ENCODE data around the gene PGAM5. TPM values are rescaled to one million over a fixed set of nuclear protein-coding genes. Genes with fewer than 3 reads are reported as not detected.

PGAM5 gene
- total RNA-seq, 1 donor from 2014 or later = 29.1 TPM

DNA sequence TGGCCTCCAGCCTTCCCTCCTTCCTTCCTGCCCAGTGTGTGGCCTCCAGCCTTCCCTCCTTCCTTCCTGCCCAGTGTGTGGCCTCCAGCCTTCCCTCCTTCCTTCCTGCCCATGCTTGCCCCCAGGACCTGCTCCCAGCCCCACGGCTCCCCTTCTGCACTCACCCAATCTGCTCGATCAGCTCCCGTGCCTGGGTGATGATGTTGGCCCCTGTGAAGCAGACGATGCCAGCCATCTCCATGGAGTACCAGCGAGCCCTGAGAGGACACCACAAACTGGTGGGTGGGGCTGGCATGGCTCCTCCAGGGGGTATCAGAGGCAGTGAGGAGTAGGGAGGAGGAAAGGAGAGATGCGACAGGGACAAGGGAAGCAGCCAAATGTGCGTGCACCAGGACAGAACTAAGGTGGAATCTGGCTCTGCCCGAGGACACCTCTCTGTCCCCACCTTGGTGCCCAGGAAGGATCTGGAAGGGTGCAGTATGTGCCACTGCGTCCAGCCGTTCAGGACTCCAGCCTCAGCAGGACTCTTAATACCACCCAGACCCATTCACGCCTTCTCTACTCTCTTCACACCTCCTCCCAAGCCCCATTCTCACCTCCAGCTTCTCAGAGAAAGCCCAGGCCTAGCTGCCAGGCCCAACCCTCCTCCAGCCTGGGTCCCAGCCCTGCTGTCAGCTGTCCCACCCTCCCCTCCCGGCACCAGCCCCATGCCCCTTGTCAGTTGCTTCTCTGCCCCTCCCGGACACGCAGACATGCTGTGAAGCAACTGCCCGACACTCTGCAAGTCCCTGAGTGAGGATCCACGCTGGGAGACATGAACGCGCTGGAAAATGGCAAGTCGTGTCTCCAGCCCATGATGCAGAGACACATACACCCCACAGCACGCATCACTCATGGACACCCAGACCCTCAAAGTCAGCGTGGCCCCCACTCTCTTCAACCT is 46.2 kb upstream of the PGAM5 start:
- Mint-ChIP-seq H3K9me3 (ENCODE audit: unreplicated experiment) (no peaks in the 10 kb centered on the region), H3K4me3 (ENCODE audit: unreplicated experiment) (no peak overlapping the region), H3K27ac (ENCODE audit: unreplicated experiment) (no peak overlapping the region), H3K4me1 (ENCODE audit: low read depth, unreplicated experiment) (no peaks in the 10 kb centered on the region), H3K36me3 (ENCODE audit: unreplicated experiment) (peaks cover 4% of the 10 kb centered on the region), H3K27me3 (ENCODE audit: unreplicated experiment) (peaks cover 5% of the 10 kb centered on the region)
- no peak for DNase-seq
- TF ChIP-seq, protein P1, sequence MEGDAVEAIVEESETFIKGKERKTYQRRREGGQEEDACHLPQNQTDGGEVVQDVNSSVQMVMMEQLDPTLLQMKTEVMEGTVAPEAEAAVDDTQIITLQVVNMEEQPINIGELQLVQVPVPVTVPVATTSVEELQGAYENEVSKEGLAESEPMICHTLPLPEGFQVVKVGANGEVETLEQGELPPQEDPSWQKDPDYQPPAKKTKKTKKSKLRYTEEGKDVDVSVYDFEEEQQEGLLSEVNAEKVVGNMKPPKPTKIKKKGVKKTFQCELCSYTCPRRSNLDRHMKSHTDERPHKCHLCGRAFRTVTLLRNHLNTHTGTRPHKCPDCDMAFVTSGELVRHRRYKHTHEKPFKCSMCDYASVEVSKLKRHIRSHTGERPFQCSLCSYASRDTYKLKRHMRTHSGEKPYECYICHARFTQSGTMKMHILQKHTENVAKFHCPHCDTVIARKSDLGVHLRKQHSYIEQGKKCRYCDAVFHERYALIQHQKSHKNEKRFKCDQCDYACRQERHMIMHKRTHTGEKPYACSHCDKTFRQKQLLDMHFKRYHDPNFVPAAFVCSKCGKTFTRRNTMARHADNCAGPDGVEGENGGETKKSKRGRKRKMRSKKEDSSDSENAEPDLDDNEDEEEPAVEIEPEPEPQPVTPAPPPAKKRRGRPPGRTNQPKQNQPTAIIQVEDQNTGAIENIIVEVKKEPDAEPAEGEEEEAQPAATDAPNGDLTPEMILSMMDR (IDR thresholded peaks at IDR 0.05; ENCODE audit: partially characterized antibody, unreplicated experiment) = no peak

DNA sequence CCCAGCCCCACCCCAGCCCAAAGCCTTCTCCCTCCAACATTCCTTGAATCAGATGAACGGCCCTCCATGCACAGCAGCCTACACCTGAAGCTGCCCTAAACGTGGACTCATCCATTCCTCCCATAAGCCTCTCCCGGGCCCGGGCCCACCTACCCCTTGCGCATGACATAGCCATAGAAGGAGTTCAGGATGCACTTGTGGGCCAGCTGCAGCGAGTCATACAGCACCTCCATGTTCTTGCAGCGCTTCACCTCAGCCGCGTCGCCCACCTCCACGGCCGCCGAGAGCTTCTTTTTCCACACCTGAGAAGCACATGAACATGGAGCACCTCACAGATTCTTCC is 45.5 kb upstream of the PGAM5 start:
- Mint-ChIP-seq H3K27ac (ENCODE audit: unreplicated experiment) (no peak overlapping the region), H3K4me1 (ENCODE audit: low read depth, unreplicated experiment) (no peaks in the 10 kb centered on the region), H3K27me3 (ENCODE audit: unreplicated experiment) (peaks cover 5% of the 10 kb centered on the region), H3K36me3 (ENCODE audit: unreplicated experiment) (peaks cover 4% of the 10 kb centered on the region), H3K4me3 (ENCODE audit: unreplicated experiment) (no peak overlapping the region), H3K9me3 (ENCODE audit: unreplicated experiment) (no peaks in the 10 kb centered on the region)
- no peak for DNase-seq
- TF ChIP-seq, protein P1 (IDR thresholded peaks at IDR 0.05; ENCODE audit: partially characterized antibody, unreplicated experiment) = no peak

DNA sequence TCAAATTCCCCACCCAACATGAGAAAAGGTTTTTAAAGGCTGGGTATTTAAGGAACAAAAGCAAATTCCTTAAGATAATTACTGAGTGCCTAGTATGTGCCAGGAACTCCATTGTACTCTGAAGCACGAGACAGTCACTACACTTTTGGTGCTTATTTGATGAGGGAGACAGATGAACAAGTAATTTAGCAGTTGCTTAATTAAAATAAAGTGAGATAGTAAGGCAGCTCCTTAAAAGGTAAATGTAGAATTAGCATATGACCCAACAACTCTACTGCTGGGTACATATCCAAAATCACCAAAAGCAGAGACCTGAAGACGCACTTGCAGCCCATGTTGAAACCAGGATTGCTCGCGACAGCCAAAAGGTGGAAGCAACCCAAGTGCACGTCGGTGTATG is 44.8 kb upstream of the PGAM5 start:
- no peaks in the 10 kb centered on the region for H3K9me3 Mint-ChIP-seq (ENCODE audit: unreplicated experiment)
- TF ChIP-seq, protein P1 (IDR thresholded peaks at IDR 0.05; ENCODE audit: partially characterized antibody, unreplicated experiment) = no peak

DNA sequence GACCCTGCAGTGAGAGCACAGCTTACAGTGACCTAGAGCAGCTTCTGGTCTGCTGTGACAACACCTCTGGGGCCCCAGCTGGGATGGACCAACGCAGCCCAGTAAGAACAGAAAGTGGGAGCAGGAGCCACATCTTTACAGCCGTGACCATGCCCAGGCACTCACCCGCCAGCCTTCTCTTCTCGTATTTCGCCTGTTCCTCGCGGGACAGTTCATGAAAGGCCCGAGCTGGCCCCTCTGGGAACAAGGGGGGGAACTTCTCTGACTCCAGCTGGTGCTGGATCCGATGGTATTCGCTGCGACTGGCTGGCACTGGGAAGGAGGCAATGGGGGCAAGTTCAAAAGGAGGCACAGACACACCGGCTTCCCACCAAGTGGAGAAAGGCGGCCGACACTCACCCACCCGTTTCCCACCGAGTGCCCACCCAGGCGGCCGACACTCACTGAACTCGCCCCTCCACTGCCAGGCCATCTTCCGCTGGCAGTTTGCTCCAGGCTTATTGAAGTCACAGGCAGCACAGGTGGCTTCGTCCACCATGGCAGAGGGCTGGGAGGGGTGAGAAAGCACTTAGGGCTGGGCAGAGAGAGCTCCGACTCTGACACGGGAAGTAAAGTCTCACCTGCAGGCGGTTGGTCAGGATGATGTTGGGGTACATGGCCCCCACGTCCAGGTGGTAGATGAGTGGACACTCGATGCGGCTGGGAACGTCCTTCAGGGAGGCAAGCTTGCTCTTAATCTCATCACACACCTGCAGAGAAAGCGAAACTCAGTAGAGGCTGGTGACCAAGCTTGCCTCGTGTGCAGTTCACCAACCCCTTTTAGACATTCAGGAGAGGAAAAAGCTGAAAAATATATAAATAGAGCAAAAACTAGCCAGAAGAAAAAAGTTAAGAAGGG is 42.2 kb upstream of the PGAM5 start:
- TF ChIP-seq, protein P1 (IDR thresholded peaks at IDR 0.05; ENCODE audit: partially characterized antibody, unreplicated experiment) = no peak
- Mint-ChIP-seq H3K4me3 (ENCODE audit: unreplicated experiment) (no peak overlapping the region), H3K4me1 (ENCODE audit: low read depth, unreplicated experiment) (no peaks in the 10 kb centered on the region), H3K9me3 (ENCODE audit: unreplicated experiment) (no peaks in the 10 kb centered on the region), H3K36me3 (ENCODE audit: unreplicated experiment) (peaks cover 4% of the 10 kb centered on the region), H3K27ac (ENCODE audit: unreplicated experiment) (no peak overlapping the region), H3K27me3 (ENCODE audit: unreplicated experiment) (peaks cover 7% of the 10 kb centered on the region)
- DNase-seq = no peak

More for the DNA sequence above, 44.8 kb upstream of the PGAM5 start:
- peaks cover 7% of the 10 kb centered on the region for H3K27me3 Mint-ChIP-seq (ENCODE audit: unreplicated experiment)
- no peak for DNase-seq
- no peak overlapping the region for H3K4me3 Mint-ChIP-seq (ENCODE audit: unreplicated experiment)
- peaks cover 4% of the 10 kb centered on the region for H3K36me3 Mint-ChIP-seq (ENCODE audit: unreplicated experiment)
- no peak overlapping the region for H3K27ac Mint-ChIP-seq (ENCODE audit: unreplicated experiment)
- H3K4me1 Mint-ChIP-seq (ENCODE audit: low read depth, unreplicated experiment) = no peaks in the 10 kb centered on the region

Measured in glutamatergic neuron (in vitro differentiated cells).